ENCODE data around the gene CDCA4.

- TF ChIP-seq CTCF (IDR thresholded peaks at IDR 0.05; ENCODE audit: borderline replicate concordance, extremely low read depth, low read length, poor library complexity, severe bottlenecking) (no peak), EZH2 (IDR thresholded peaks at IDR 0.05; ENCODE audit: borderline replicate concordance, low read depth, low read length, severe bottlenecking) (no peak)
These were observed 29.6 kb upstream of the CDCA4 start for GRCh38 chr14:105050551-105050897.
